ENCODE results near the gene MARCHF4. TPM values are rescaled to one million over a fixed set of nuclear protein-coding genes. Genes with fewer than 3 reads are reported as not detected.

The MARCHF4 gene
- total RNA-seq, 1 experiment from 2014 or later: 0.26 TPM

DNA sequence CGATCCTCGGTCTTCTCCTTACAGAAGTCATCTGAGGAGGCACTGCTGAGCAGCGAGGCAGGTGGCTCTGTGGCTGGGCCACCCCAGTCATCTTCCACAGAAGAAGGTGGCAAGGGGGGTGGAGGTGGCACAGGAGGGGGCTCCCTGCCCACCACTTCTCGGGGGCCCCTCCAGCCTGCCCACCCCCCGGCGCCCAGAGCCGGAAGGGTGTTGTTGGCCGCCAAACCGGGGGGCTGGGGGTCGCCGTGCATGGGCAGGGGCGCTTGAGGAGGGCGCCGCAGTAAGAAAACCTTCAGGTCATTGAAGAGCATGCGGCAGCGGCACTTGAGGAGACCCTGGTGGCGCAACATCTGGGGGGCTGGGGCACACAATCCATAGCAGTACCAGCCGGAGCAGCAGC, 2.5 kb downstream of the MARCHF4 start:
- H3K79me2 ChIP-seq (ENCODE audit: insufficient read depth, low read length): no peaks in the 10 kb centered on the region
- no peak overlapping the region for H2BK5ac ChIP-seq (ENCODE audit: insufficient read length, low read length)
- no peak overlapping the region for H2BK120ac ChIP-seq (ENCODE audit: low read depth, low read length, poor library complexity, severe bottlenecking)
- no peaks in the 10 kb centered on the region for H4K20me1 ChIP-seq (ENCODE audit: control insufficient read depth, insufficient read depth, insufficient read length)
- no CpG with 5 or more reads among the region's 18 CpGs for WGBS (ENCODE audit: extremely low coverage, insufficient read length, low lambda C conversion rate)
- peaks cover 6% of the 10 kb centered on the region; the same call in 1 of the 2 replicates for H3K27me3 ChIP-seq (ENCODE audit: insufficient read depth, low read length)
- no peak overlapping the region for H3K9ac ChIP-seq (ENCODE audit: extremely low read depth, insufficient read length, low read length)
- H4K5ac ChIP-seq (ENCODE audit: insufficient read length, low read depth, low read length): no peak overlapping the region
- Mint-ChIP-seq H3K4me3 (peak overlapping the region; percentile 14 to 92; a peak in 3 of 5 replicates), H3K27me3 (ENCODE audit: low read depth) (peaks cover 66% of the 10 kb centered on the region), H3K9me3 (no peaks in the 10 kb centered on the region), H3K27ac (peak overlapping the region in 1 of 3 experiments; percentile 68; a peak in 1 of 7 replicates), H3K36me3 (ENCODE audit: insufficient read depth in 1 of 3, low read depth in 3 of 3) (no peaks in the 10 kb centered on the region), H3K4me1 (peaks cover 25 to 41% of the 10 kb centered on the region in 2 experiments)
- no peak overlapping the region for H3K27ac ChIP-seq (ENCODE audit: insufficient read length, low read depth, low read length)
- no peak overlapping the region for H3K23ac ChIP-seq (ENCODE audit: insufficient read length, low read depth, low read length)
- H3K23me2 ChIP-seq (ENCODE audit: insufficient read length, low read depth, low read length, poor library complexity, severe bottlenecking): peaks cover 20% of the 10 kb centered on the region
- H3K9me3 ChIP-seq (ENCODE audit: control insufficient read depth, low read depth, low read length): no peaks in the 10 kb centered on the region
- H2AFZ ChIP-seq (ENCODE audit: low read length): no peak overlapping the region
- H3K79me1 ChIP-seq (ENCODE audit: insufficient read depth, low read depth, low read length, poor library complexity, severe bottlenecking): no peaks in the 10 kb centered on the region
- H3K18ac ChIP-seq (ENCODE audit: insufficient read length, low read depth, low read length): no peak overlapping the region
- H3K4me2 ChIP-seq (ENCODE audit: insufficient read depth, insufficient read length, low read length): no peak overlapping the region
- no peak overlapping the region for H3K4ac ChIP-seq (ENCODE audit: low read depth, low read length)
- no peak overlapping the region for H3T11ph ChIP-seq (ENCODE audit: low read length)
- no peak overlapping the region for H2BK15ac ChIP-seq (ENCODE audit: low read depth, low read length)
- H4K91ac ChIP-seq (ENCODE audit: insufficient read length, low read depth, low read length): no peak overlapping the region
- H3K14ac ChIP-seq (ENCODE audit: insufficient read depth, low read length): no peak overlapping the region
- H4K8ac ChIP-seq (replicated peaks; ENCODE audit: insufficient read length, low read depth, low read length): no peak overlapping the region
- no peak overlapping the region for H2BK12ac ChIP-seq (ENCODE audit: insufficient read length, low read depth, low read length)
- no peak for DNase-seq
- H3K4me1 ChIP-seq (ENCODE audit: insufficient read depth, low read length): peaks cover 5% of the 10 kb centered on the region; the same call in 1 of the 2 replicates
- TF ChIP-seq, protein P1, sequence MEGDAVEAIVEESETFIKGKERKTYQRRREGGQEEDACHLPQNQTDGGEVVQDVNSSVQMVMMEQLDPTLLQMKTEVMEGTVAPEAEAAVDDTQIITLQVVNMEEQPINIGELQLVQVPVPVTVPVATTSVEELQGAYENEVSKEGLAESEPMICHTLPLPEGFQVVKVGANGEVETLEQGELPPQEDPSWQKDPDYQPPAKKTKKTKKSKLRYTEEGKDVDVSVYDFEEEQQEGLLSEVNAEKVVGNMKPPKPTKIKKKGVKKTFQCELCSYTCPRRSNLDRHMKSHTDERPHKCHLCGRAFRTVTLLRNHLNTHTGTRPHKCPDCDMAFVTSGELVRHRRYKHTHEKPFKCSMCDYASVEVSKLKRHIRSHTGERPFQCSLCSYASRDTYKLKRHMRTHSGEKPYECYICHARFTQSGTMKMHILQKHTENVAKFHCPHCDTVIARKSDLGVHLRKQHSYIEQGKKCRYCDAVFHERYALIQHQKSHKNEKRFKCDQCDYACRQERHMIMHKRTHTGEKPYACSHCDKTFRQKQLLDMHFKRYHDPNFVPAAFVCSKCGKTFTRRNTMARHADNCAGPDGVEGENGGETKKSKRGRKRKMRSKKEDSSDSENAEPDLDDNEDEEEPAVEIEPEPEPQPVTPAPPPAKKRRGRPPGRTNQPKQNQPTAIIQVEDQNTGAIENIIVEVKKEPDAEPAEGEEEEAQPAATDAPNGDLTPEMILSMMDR (conservative IDR thresholded peaks at IDR 0.05): no peak
- H3K56ac ChIP-seq (ENCODE audit: insufficient read length, low read depth, low read length): no peak overlapping the region
- no peak overlapping the region for H2BK20ac ChIP-seq (ENCODE audit: low read depth, low read length, poor library complexity, severe bottlenecking)
- H2AK5ac ChIP-seq (ENCODE audit: insufficient read length, low read length): no peak overlapping the region
